ENCODE measurements around the gene NR4A1.
A peak's percentile ranks its signal among the peaks of the same experiment; 100 is the strongest.

NR4A1 gene

GRCh38 chr12:52027085-52027843, 24.0 kb upstream of the NR4A1 start:
- Histone ChIP-seq H3K4me2 (ENCODE audit: low read depth, low read length, poor library complexity, severe bottlenecking) (no peak overlapping the region), H4K20me1 (ENCODE audit: low read depth, low read length) (no peaks in the 10 kb centered on the region), H3K4me3 (ENCODE audit: insufficient read depth, low read length, poor library complexity, severe bottlenecking) (no peak overlapping the region), H3K27ac (ENCODE audit: low read depth, low read length) (no peak overlapping the region), H3K27me3 (ENCODE audit: low read length) (no peaks in the 10 kb centered on the region), H3K9ac (ENCODE audit: low read length) (no peak overlapping the region), H3K9me3 (ENCODE audit: insufficient read depth, low read length) (no peaks in the 10 kb centered on the region), H3F3A (ENCODE audit: insufficient read depth) (peaks cover 8% of the 10 kb centered on the region), H3K79me2 (ENCODE audit: insufficient read depth, low read length) (no peaks in the 10 kb centered on the region), H2AFZ (ENCODE audit: low read depth, low read length, severe bottlenecking) (no peak overlapping the region), H3K36me3 (ENCODE audit: low read length) (no peaks in the 10 kb centered on the region), H3K9me2 (replicated peaks; ENCODE audit: insufficient read depth, low read length) (no peaks in the 10 kb centered on the region)
- TF ChIP-seq CTCF (IDR thresholded peaks at IDR 0.05; ENCODE audit: insufficient read depth, low read length, poor library complexity, severe bottlenecking): no peak
- TF ChIP-seq EZH2phosphoT487 (conservative IDR thresholded peaks at IDR 0.05; ENCODE audit: low read length): no peak

DNA sequence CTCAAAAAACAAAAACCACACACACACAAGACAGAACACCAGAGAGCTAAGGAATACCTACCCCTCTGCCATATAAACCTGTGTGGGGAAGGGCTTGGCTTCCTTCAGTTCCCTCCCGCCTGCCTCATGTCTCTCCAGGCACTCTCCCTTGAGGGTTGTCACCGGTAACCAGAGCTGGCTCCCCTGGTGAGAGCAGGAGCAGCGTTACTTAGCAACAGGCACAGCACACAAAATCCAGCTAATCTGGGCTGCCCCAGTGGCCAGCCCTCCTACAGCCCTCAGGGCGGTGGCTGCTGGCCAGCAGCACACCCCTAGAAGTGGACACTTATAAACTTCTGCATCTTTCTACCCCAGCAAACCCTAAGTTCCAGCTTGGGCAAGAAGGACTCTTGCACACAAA, 21.6 kb upstream of the NR4A1 start:
- TF ChIP-seq CTCF (IDR thresholded peaks at IDR 0.05; ENCODE audit: insufficient read depth, low read length, poor library complexity, severe bottlenecking) (no peak), EZH2phosphoT487 (conservative IDR thresholded peaks at IDR 0.05; ENCODE audit: low read length) (no peak)
- H3K27me3 ChIP-seq (ENCODE audit: low read length): no peaks in the 10 kb centered on the region
- no peak overlapping the region for H2AFZ ChIP-seq (ENCODE audit: low read depth, low read length, severe bottlenecking)
- H3K27ac ChIP-seq (ENCODE audit: low read depth, low read length): no peak overlapping the region
- H3K4me3 ChIP-seq (ENCODE audit: insufficient read depth, low read length, poor library complexity, severe bottlenecking): no peak overlapping the region
- no peaks in the 10 kb centered on the region for H3K9me2 ChIP-seq (replicated peaks; ENCODE audit: insufficient read depth, low read length)
- H3K9me3 ChIP-seq (ENCODE audit: insufficient read depth, low read length): no peaks in the 10 kb centered on the region
- no peak overlapping the region for H3K4me2 ChIP-seq (ENCODE audit: low read depth, low read length, poor library complexity, severe bottlenecking)
- H3K79me2 ChIP-seq (ENCODE audit: insufficient read depth, low read length): no peaks in the 10 kb centered on the region
- no peak overlapping the region for H3K9ac ChIP-seq (ENCODE audit: low read length)
- H3F3A ChIP-seq (ENCODE audit: insufficient read depth): peaks cover 15% of the 10 kb centered on the region
- no peaks in the 10 kb centered on the region for H4K20me1 ChIP-seq (ENCODE audit: low read depth, low read length)
- no peaks in the 10 kb centered on the region for H3K36me3 ChIP-seq (ENCODE audit: low read length)

DNA sequence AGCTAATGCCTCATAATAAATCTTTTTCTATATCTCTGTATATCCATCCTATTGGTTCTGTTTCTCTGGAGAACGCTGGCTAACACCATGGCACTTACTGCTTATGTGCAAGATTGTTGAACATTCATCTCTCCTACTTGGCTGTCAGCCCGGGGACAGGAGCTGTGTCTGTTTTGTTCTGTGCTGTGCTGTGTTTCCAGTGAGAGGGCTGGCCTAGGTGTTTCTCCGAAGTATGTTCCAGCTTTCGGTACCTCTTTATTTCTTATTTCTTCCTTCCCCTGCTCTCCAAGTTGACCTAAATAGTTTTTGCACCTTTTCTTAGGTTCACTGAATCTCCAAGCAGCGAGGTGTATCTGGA, 18.8 kb upstream of the NR4A1 start:
- Histone ChIP-seq H3K27me3 (ENCODE audit: low read length) (no peaks in the 10 kb centered on the region), H2AFZ (ENCODE audit: low read depth, low read length, severe bottlenecking) (peak overlapping the region; percentile 55), H3K9ac (ENCODE audit: low read length) (peak overlapping the region; percentile 33; the same call in 1 of the 2 replicates), H3K4me2 (ENCODE audit: low read depth, low read length, poor library complexity, severe bottlenecking) (peak overlapping the region; percentile 66), H3F3A (ENCODE audit: insufficient read depth) (peaks cover 23% of the 10 kb centered on the region), H3K9me3 (ENCODE audit: insufficient read depth, low read length) (no peaks in the 10 kb centered on the region), H3K4me3 (ENCODE audit: insufficient read depth, low read length, poor library complexity, severe bottlenecking) (peak overlapping the region; percentile 13), H3K9me2 (replicated peaks; ENCODE audit: insufficient read depth, low read length) (no peaks in the 10 kb centered on the region), H3K79me2 (ENCODE audit: insufficient read depth, low read length) (no peaks in the 10 kb centered on the region), H4K20me1 (ENCODE audit: low read depth, low read length) (no peaks in the 10 kb centered on the region), H3K27ac (ENCODE audit: low read depth, low read length) (no peak overlapping the region), H3K36me3 (ENCODE audit: low read length) (no peaks in the 10 kb centered on the region)
- no peak for TF ChIP-seq EZH2phosphoT487 (conservative IDR thresholded peaks at IDR 0.05; ENCODE audit: low read length)
- no peak for TF ChIP-seq CTCF (IDR thresholded peaks at IDR 0.05; ENCODE audit: insufficient read depth, low read length, poor library complexity, severe bottlenecking)
